ENCODE results near the gene ACP5. TPM values are rescaled to one million over a fixed set of nuclear protein-coding genes. Genes with fewer than 3 reads are reported as not detected.

ACP5 gene
- total and polyA plus RNA-seq, 2 of the 4 experiments (the other 2 are of a cell fraction), result 0.54 to 1.2 TPM

DNA sequence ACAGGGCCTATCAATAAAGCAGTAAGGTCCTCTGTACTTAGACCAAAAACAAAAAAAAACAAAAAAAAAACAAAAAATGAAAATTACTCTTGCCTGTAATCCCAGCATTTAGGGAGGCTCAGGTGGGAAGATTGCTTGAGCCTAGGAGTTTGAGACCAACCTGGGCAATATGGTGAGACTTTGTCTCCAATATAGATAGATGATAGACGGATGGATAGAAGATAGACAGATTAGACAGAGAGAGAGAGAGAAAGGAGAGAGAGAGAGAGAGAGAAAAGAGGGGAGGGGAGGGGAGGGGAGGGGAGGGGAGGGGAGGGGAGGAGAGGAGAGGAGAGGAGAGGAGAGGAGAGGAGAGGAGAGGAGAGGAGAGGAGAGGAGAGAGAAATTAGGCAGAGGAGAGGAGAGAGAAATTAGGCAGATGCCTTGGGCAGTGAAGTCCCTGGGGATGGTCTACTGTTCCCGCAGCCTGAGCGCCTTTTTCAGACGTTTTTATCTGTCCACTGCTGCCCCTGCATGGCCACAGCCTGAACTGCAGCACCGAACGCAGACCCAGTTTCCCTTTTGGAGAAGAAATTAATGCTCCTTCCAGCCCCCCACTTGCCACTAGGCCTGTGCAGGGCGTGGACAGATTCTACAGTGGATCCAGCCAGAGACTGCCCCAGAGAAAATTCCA lies 10.0 kb upstream of the ACP5 start:
- H2BK120ac ChIP-seq (ENCODE audit: low read depth, low read length), result no peak overlapping the region
- H3K27me3 ChIP-seq (ENCODE audit: control insufficient read depth, insufficient read depth, low read length), result no peaks in the 10 kb centered on the region; the same call in 1 of the 2 replicates
- no peak overlapping the region for H2BK15ac ChIP-seq (ENCODE audit: low read depth, low read length)
- H3K36me3 ChIP-seq (ENCODE audit: control insufficient read depth, insufficient read depth, low read length), result no peaks in the 10 kb centered on the region
- no peak overlapping the region for H2BK5ac ChIP-seq (ENCODE audit: low read depth, low read length, poor library complexity, severe bottlenecking)
- H3K14ac ChIP-seq (replicated peaks; ENCODE audit: low read depth, low read length), result no peak overlapping the region
- peak overlapping the region; percentile 55; the same call in 1 of the 2 replicates for H3K4me2 ChIP-seq (ENCODE audit: low read depth, low read length)
- no peak overlapping the region for H2AK9ac ChIP-seq (replicated peaks; ENCODE audit: low read depth, low read length, poor library complexity)
- H3K56ac ChIP-seq (ENCODE audit: extremely low read depth, insufficient read depth, low read length), result no peak overlapping the region
- no peak overlapping the region for H3K27ac ChIP-seq (ENCODE audit: insufficient read depth, low read length)
- no peaks in the 10 kb centered on the region for H3K9me3 ChIP-seq (ENCODE audit: control insufficient read depth, insufficient read depth, low read length)
- no TSS peak for BruUV-seq (replicated peaks)
- no peak overlapping the region for H2AK5ac ChIP-seq (ENCODE audit: low read depth, low read length)
- DNase-seq (peak; percentile 60), ATAC-seq (ENCODE audit: low read depth) (peak; percentile 100)
- H2BK20ac ChIP-seq (ENCODE audit: low read depth, low read length), result no peak overlapping the region
- POLR2A ChIA-PET (ENCODE audit: unreplicated experiment), result no interaction called here
- 0% methylated on average over 3 of the region's 7 CpGs; no CpG with 5 or more reads in 1 of the 2 experiments for WGBS, 2 experiments (ENCODE audit: extremely low coverage in 2 of 2, insufficient read length in 1 of 2)
- CTCF ChIA-PET, result no interaction called here
- H4K5ac ChIP-seq (ENCODE audit: low read depth, low read length), result no peak overlapping the region
- no peak overlapping the region for H3K9ac ChIP-seq (ENCODE audit: low read depth, low read length)
- no peak overlapping the region for H3K4ac ChIP-seq (ENCODE audit: low read depth, low read length)
- H3K4me3 ChIP-seq (ENCODE audit: insufficient read depth, low read depth, low read length), result no peak overlapping the region
- peak overlapping the region; percentile 87 for H2AFZ ChIP-seq (replicated peaks; ENCODE audit: low read length, poor library complexity)
- H3K18ac ChIP-seq (ENCODE audit: low read depth, low read length), result no peak overlapping the region
- dilution Hi-C loops (cut with HindIII; ENCODE audit: low sequenced_read_pairs, unreplicated experiment), result no loop called here
- no peak overlapping the region for H3K23ac ChIP-seq (ENCODE audit: low read depth, low read length)
- in situ Hi-C loops (cut with MboI; ENCODE audit: low sequenced_read_pairs), result loop anchor here (5.0 kb wide), 1 partner anchor 95 kb away; no protein-coding TSS in a partner anchor
- no peaks in the 10 kb centered on the region for H4K20me1 ChIP-seq (ENCODE audit: insufficient read depth, low read length)
- intact Hi-C loops (cut with micrococcal nuclease), result loop anchor here (1.0 to 5.0 kb wide), 4 partner anchors 27 to 295 kb away; no protein-coding TSS in a partner anchor
- no peak overlapping the region for H4K8ac ChIP-seq (ENCODE audit: low read depth in 2 of 2, low read length in 2 of 2)
- H3K4me1 ChIP-seq (ENCODE audit: control insufficient read depth, insufficient read depth, low read length), result no peaks in the 10 kb centered on the region
- H3K9me1 ChIP-seq (ENCODE audit: insufficient read depth, low read length), result no peaks in the 10 kb centered on the region
- no peaks in the 10 kb centered on the region for H3K79me1 ChIP-seq (ENCODE audit: low read depth in 1 of 2, low read length in 2 of 2)
- H4K91ac ChIP-seq (ENCODE audit: insufficient read depth, low read depth, low read length), result no peak overlapping the region
- TF ChIP-seq MAZ (IDR thresholded peaks at IDR 0.05; ENCODE audit: borderline replicate concordance, low read depth, low read length) (peak; percentile 32; the same call in 1 of the 2 replicates), NFE2L2 (IDR thresholded peaks at IDR 0.05; ENCODE audit: low read depth, low read length) (no peak), MXI1 (IDR thresholded peaks at IDR 0.05; ENCODE audit: borderline replicate concordance, low read depth, low read length) (no peak), ELK1 (IDR thresholded peaks at IDR 0.05; ENCODE audit: borderline replicate concordance, low read depth, low read length) (no peak), RFX5 (IDR thresholded peaks at IDR 0.05; ENCODE audit: low read depth, low read length) (no peak), MAFK (IDR thresholded peaks at IDR 0.05; ENCODE audit: low read depth, low read length) (no peak), BHLHE40 (IDR thresholded peaks at IDR 0.05; ENCODE audit: low read depth, low read length) (no peak), CHD1 (IDR thresholded peaks at IDR 0.05; ENCODE audit: low read depth, low read length) (no peak), CEBPB (IDR thresholded peaks at IDR 0.05; ENCODE audit: low read depth, low read length) (no peak), USF2 (IDR thresholded peaks at IDR 0.05; ENCODE audit: low read depth, low read length) (no peak), RAD21 (IDR thresholded peaks at IDR 0.05; ENCODE audit: low read length) (peak; percentile 88), SMC3 (IDR thresholded peaks at IDR 0.05; ENCODE audit: low read depth, low read length) (peak; percentile 92), RCOR1 (IDR thresholded peaks at IDR 0.05; ENCODE audit: insufficient replicate concordance, low read length) (no peak), POLR2A (IDR thresholded peaks at IDR 0.05; ENCODE audit: low read depth, low read length) (0 out of 2 replicates have a peak, but pooled peaks have one; percentile 32)
- TF ChIP-seq, protein P1, sequence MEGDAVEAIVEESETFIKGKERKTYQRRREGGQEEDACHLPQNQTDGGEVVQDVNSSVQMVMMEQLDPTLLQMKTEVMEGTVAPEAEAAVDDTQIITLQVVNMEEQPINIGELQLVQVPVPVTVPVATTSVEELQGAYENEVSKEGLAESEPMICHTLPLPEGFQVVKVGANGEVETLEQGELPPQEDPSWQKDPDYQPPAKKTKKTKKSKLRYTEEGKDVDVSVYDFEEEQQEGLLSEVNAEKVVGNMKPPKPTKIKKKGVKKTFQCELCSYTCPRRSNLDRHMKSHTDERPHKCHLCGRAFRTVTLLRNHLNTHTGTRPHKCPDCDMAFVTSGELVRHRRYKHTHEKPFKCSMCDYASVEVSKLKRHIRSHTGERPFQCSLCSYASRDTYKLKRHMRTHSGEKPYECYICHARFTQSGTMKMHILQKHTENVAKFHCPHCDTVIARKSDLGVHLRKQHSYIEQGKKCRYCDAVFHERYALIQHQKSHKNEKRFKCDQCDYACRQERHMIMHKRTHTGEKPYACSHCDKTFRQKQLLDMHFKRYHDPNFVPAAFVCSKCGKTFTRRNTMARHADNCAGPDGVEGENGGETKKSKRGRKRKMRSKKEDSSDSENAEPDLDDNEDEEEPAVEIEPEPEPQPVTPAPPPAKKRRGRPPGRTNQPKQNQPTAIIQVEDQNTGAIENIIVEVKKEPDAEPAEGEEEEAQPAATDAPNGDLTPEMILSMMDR (conservative IDR thresholded peaks at IDR 0.05; ENCODE audit: low read depth, low read length), result peak; percentile 91

All from IMR-90 (cell line).